Heart left ventricle (tissue), 16 donors: ENCODE measurements around the gene UBA5. TPM values are rescaled to one million over a fixed set of nuclear protein-coding genes. Genes with fewer than 3 reads are reported as not detected.
A peak's percentile ranks its signal among the peaks of the same experiment; 100 is the strongest.

Experiments
- ATAC-seq, 4 donors: fragments of 200-7000 bp; cut with Tn5 transposase; one replicate each; pipeline ENCODE4 v1.9.1; 2020 to 2022; ENCODE audit warnings: moderate library complexity in 4 of 4, mild to moderate bottlenecking in 3 of 4, moderate number of reproducible peaks in 1 of 4
- DNase-seq, 5 donors: peaks; one replicate each; pipeline ENCODE4 v3.0.0-alpha.2; 2020
- H3K27ac ChIP-seq, 12 donors: fragments of 200-600 bp; sonication (generic) in 4 of 12; one replicate each; pipeline versions ENCODE4 v1.5.0 to v1.8.0; 2016 to 2022; ENCODE audit warnings: mild to moderate bottlenecking in 2 of 12
- H3K27me3 ChIP-seq, 9 donors: fragments of 200-600 bp; sonication (generic) in 2 of 9; one replicate each; pipeline versions ENCODE4 v1.5.1 to v1.8.0; 2016 to 2022; ENCODE audit warnings: mild to moderate bottlenecking in 3 of 9
- H3K36me3 ChIP-seq, 9 donors: fragments of 200-600 bp; sonication (generic) in 2 of 9; one replicate each; pipeline versions ENCODE4 v1.5.0 to v1.8.0; 2018 to 2022; ENCODE audit warnings: mild to moderate bottlenecking in 2 of 9
- H3K4me1 ChIP-seq, 12 donors: fragments of 200-600 bp; sonication (generic) in 4 of 12; one replicate each; pipeline versions ENCODE4 v1.5.0 to v1.8.0; 2016 to 2022; ENCODE audit warnings: mild to moderate bottlenecking in 3 of 12
- H3K4me3 ChIP-seq, 12 donors: fragments of 200-600 bp; sonication (generic) in 4 of 12; one replicate each; pipeline versions ENCODE4 v1.5.0 to v1.8.0; 2017 to 2022; ENCODE audit warnings: mild to moderate bottlenecking in 9 of 12, moderate library complexity in 4 of 12
- H3K9me3 ChIP-seq, 12 donors: fragments of 200-600 bp; sonication (generic) in 4 of 12; one replicate each; pipeline versions ENCODE4 v1.5.0 to v1.8.0; 2016 to 2022; ENCODE audit warnings: mild to moderate bottlenecking in 1 of 12
- CTCF ChIP-seq, 12 donors: fragments of 200-600 bp; sonication (generic) in 4 of 12; IDR thresholded peaks; one replicate each; pipeline versions ENCODE4 v1.5.0 to v1.8.0; 2018 to 2022; ENCODE audit warnings: antibody characterized with exemption in 12 of 12, mild to moderate bottlenecking in 5 of 12
- POLR2A ChIP-seq, 2 donors: fragments of 450-650 bp; IDR thresholded peaks; one replicate each; pipeline ENCODE4 v1.6.1; 2017; ENCODE audit warnings: antibody characterized with exemption in 2 of 2, mild to moderate bottlenecking in 2 of 2, moderate library complexity in 2 of 2
- WGBS, 4 donors: extraction: QIAGEN DNeasy Blood & Tissue Kit in 2 of 4; methylation state at CpG; one replicate each; pipeline versions ENCODE4 v1.1.5 to v1.1.7; 2013 to 2018; 5-methylcytosine and 5-hydroxymethylcytosine counted together
- intact Hi-C, 10 donors: fragments of 100-400 bp; cut with DNase I; formaldehyde crosslinking; loops; one replicate each; pipeline versions ENCODE4 v1.11.1 to v1.14.2; 2022
- polyA plus RNA-seq, 2 donors: library from polyadenylated mRNA; stranded (reverse); fragments of 200-250 nt; gene quantifications; one replicate each; pipeline ENCODE4 v1.2.3, GENCODE V29; 2013
- total RNA-seq, 9 donors: library from RNA; depleted of rRNA in 2 of 9; stranded (reverse); fragments of >200 nt in 2 of 9; fragmentation: NEBNext Ultra II Directional in 3 of 9; extraction: Animal tissue kit (Norgen Biotek cat#: 25700) in 3 of 9; gene quantifications; one replicate each; pipeline versions ENCODE4 v1.1.0 to v1.2.4, GENCODE V29; 2016 to 2023
- donor health status: ischemic (EF 13 %, LVEDD 7.1; RV severe dilation, severe dysfunction).
- donor health status: healthy with polysubstance abuse.
- donor health status: DM: no; HTN: yes; CAD: no.
- donor health status: DM: no; HTN: no; CAD: no.
- donor health status: ischemic (EF 25% LVEDD 6.9; RV normal size, moderate dysfunction).
- donor health status: ischemic (EF 25% LVEDD 5.7; RV mildly dilated, moderate dysfunction).
- donor health status: healthy.
- donor health status: DM: yes; HTN: yes; CAD: no.
- donor health status: ischemic (EF 35%, LVEDD 5.7; RV mildly dilated, moderate dysfunction).
- donor health status: nonischemic (EF 11% LVEDD 7.7; RV severe dilation, severe dysfunction).
- donor health status: DM: yes; HTN: yes; CAD: no.
- donor health status: PGD.
- donor health status: ischemic (EF 29% LVEDD 5.4; RV normal size, mild dysfunction).
- donor health status: nonischemic (EF 23%, LVEDD 6.1; RV moderate dilation, normal function).

Gene UBA5
- total and polyA plus RNA-seq, 11 donors: 25.3 to 59.1 (median 32.0) TPM

GRCh38 chr3:132669256-132669777 lies 9.2 kb downstream of the UBA5 start:
- peaks cover 0 to 79% (median 57%) of the 10 kb centered on the region in 9 donors for H3K36me3 ChIP-seq
- H3K4me3 ChIP-seq: no peak overlapping the region
- no peak for DNase-seq
- 93 to 95% (median 94%) methylated on average over 5 of the region's 5 CpGs for WGBS, 4 donors
- H3K9me3 ChIP-seq: no peaks in the 10 kb centered on the region
- H3K27ac ChIP-seq: peak overlapping the region in 1 of 12 donors; percentile 5
- H3K27me3 ChIP-seq: no peaks in the 10 kb centered on the region
- peaks cover 0 to 29% (median 14%) of the 10 kb centered on the region in 12 donors for H3K4me1 ChIP-seq
- peak in 1 of 4 donors; percentile 11 for ATAC-seq
- TF ChIP-seq CTCF (IDR thresholded peaks at IDR 0.05): no peak
- no peak for TF ChIP-seq POLR2A (IDR thresholded peaks at IDR 0.05)
- intact Hi-C loops: loop anchor here in 1 of 10 donors (10.0 kb wide), 1 partner anchor 45 kb away; no protein-coding TSS in a partner anchor

- Histone ChIP-seq H3K27ac (no peak overlapping the region), H3K27me3 (no peaks in the 10 kb centered on the region), H3K9me3 (no peaks in the 10 kb centered on the region), H3K4me1 (no peaks in the 10 kb centered on the region), H3K36me3 (peaks cover 0 to 100% (median 100%) of the 10 kb centered on the region in 9 donors), H3K4me3 (no peak overlapping the region)
- no peak for TF ChIP-seq CTCF (IDR thresholded peaks at IDR 0.05)
- TF ChIP-seq POLR2A (IDR thresholded peaks at IDR 0.05): no peak
- ATAC-seq (no peak), DNase-seq (no peak)
- intact Hi-C loops: loop anchor here in 1 of 10 donors (5.0 kb wide), 1 partner anchor 42 kb away; no protein-coding TSS in a partner anchor
These were observed 15.3 kb downstream of the UBA5 start for GRCh38 chr3:132675408-132675807.

GRCh38 chr3:132679911-132680310 lies 19.8 kb downstream of the UBA5 start:
- ATAC-seq (no peak), DNase-seq (no peak)
- TF ChIP-seq POLR2A (IDR thresholded peaks at IDR 0.05) (no peak), CTCF (IDR thresholded peaks at IDR 0.05) (no peak)
- no peaks in the 10 kb centered on the region for H3K27me3 ChIP-seq
- intact Hi-C loops: loop anchor here in 1 of 10 donors (5.0 kb wide), 1 partner anchor 37 kb away; no protein-coding TSS in a partner anchor
- H3K27ac ChIP-seq: no peak overlapping the region
- peaks cover 0 to 100% (median 100%) of the 10 kb centered on the region in 9 donors for H3K36me3 ChIP-seq
- H3K4me1 ChIP-seq: no peaks in the 10 kb centered on the region
- WGBS, 4 donors: 87 to 96% (median 94%) methylated on average over 5 of the region's 5 CpGs
- H3K4me3 ChIP-seq: no peak overlapping the region
- H3K9me3 ChIP-seq: no peaks in the 10 kb centered on the region

- Histone ChIP-seq H3K9me3 (no peaks in the 10 kb centered on the region), H3K36me3 (peaks cover 0 to 100% (median 100%) of the 10 kb centered on the region in 9 donors), H3K4me1 (no peaks in the 10 kb centered on the region), H3K27ac (no peak overlapping the region), H3K27me3 (no peaks in the 10 kb centered on the region), H3K4me3 (no peak overlapping the region)
- ATAC-seq (no peak), DNase-seq (no peak)
- TF ChIP-seq POLR2A (IDR thresholded peaks at IDR 0.05) (no peak), CTCF (IDR thresholded peaks at IDR 0.05) (no peak)
- 97 to 99% (median 97%) methylated on average over 3 of the region's 3 CpGs for WGBS, 4 donors
- intact Hi-C loops: no loop called here
These were observed 21.3 kb downstream of the UBA5 start for GRCh38 chr3:132681421-132681820.
